GM12891 (cell line): ENCODE measurements around the gene GRIK1.

Experiments
- POLR2A ChIP-seq: IDR thresholded peaks from 2 replicates; pipeline ENCODE4 v1.6.1; 2011; ENCODE audit warnings: low read depth, low read length, control low read depth
- POLR2AphosphoS5 ChIP-seq: IDR thresholded peaks from 2 replicates; pipeline ENCODE4 v1.6.1; 2011; ENCODE audit warnings: low read depth, low read length, control low read depth

GRCh38 chr21:29487154-29487553, 452.6 kb downstream of the GRIK1 start:
- TF ChIP-seq POLR2A (no peak), POLR2AphosphoS5 (no peak)
